Prostate gland (tissue), 2 donors: Measurements from ENCODE around the gene SAFB.

Experiments
- POLR2A ChIP-seq: fragments of 450-650 bp; IDR thresholded peaks from one replicate; pipeline ENCODE4 v1.6.1; 2016; ENCODE audit warnings: antibody characterized with exemption, mild to moderate bottlenecking
- TF ChIP-seq, protein P1 (sequence below), 4 experiments: fragments of 200-600 bp in 2 of 4; fragments of 450-650 bp in 2 of 4; sonication (generic) in 2 of 4; IDR thresholded peaks; 1 replicate in 3 of 4; 2 replicates in 1 of 4; pipeline ENCODE4 v1.5.1; 2016 to 2019; ENCODE audit warnings: antibody characterized with exemption in 4 of 4, mild to moderate bottlenecking in 2 of 4, moderate library complexity in 2 of 4

DNA sequence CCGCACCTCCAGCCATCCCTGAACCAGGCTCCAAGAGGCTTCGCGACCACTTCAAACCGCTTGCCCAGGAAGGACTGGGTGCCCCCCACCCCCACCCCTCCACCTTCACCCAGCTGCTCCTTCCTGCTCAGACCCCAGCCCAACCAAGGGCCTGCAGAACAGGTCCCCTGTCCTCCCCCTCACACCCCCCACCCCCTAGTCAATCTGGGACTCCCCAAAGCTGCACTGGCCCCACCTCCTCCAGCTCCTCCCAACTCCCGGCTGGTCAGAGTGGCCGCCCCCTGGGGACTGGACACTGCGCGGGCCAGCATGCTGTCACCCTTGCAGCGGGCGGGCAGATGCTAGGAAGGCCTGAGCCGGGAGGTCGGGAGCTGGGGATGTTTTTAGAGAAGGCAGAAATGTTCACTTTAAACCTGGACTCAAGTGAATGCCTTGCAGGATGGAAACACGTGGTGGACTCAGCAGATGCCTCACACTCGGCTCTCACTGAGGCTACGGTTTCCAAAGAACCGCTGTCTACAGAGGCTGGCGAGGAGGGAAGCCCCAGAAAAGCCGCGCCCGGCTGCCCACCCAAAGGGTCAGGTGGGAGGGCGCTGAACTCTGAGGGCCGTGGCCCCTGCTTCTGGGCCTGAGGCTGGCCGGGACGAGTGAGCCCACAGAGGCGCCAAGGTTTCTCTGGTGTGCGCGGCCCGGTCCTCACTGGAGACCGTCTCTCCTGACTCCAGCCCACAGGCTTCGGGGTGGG is 75.2 kb downstream of the SAFB start:
- TF ChIP-seq POLR2A, result no peak
- TF ChIP-seq, protein P1, sequence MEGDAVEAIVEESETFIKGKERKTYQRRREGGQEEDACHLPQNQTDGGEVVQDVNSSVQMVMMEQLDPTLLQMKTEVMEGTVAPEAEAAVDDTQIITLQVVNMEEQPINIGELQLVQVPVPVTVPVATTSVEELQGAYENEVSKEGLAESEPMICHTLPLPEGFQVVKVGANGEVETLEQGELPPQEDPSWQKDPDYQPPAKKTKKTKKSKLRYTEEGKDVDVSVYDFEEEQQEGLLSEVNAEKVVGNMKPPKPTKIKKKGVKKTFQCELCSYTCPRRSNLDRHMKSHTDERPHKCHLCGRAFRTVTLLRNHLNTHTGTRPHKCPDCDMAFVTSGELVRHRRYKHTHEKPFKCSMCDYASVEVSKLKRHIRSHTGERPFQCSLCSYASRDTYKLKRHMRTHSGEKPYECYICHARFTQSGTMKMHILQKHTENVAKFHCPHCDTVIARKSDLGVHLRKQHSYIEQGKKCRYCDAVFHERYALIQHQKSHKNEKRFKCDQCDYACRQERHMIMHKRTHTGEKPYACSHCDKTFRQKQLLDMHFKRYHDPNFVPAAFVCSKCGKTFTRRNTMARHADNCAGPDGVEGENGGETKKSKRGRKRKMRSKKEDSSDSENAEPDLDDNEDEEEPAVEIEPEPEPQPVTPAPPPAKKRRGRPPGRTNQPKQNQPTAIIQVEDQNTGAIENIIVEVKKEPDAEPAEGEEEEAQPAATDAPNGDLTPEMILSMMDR (IDR thresholded peaks at IDR 0.05), result no peak
